Activated CD8-positive, alpha-beta memory T cell treated with anti-CD3 and anti-CD28 coated beads, Interleukin-2, amount 10 ng/mL, durations not matched to agents 7 days and 5 days (primary cell): Measurements from ENCODE around the gene ZNF691. TPM values are rescaled to one million over a fixed set of nuclear protein-coding genes. Genes with fewer than 3 reads are reported as not detected.
"Not testable (repeated sequence)": the region's sequence is repeated elsewhere in the genome, so short reads cannot be mapped to it uniquely, and the experiment has no call there.

ENCODE experiments used
- ATAC-seq: fragments of 150-1000 bp; cut with Tn5 transposase; one replicate; pipeline ENCODE4 v1.10.0; 2021; ENCODE audit warnings: moderate library complexity
- CTCF ChIA-PET: fragments of 350-600 bp; sonication (Branson Sonifier 250); formaldehyde crosslinking; loops from one replicate; lab custom pipeline; 2021; ENCODE audit warnings: antibody characterized with exemption; lab: Charles Lee
- DNase-seq: peaks from one replicate; pipeline ENCODE4 v3.0.0-alpha.2; 2020
- H3K27ac Mint-ChIP-seq: one replicate; pipeline ENCODE4 v1.8.0; 2021; ENCODE audit warnings: mild to moderate bottlenecking, mixed read lengths
- H3K27me3 Mint-ChIP-seq: one replicate; pipeline ENCODE4 v1.8.0; 2021; ENCODE audit warnings: mixed read lengths
- H3K36me3 Mint-ChIP-seq: one replicate; pipeline ENCODE4 v1.8.0; 2021; ENCODE audit warnings: mild to moderate bottlenecking, mixed read lengths
- H3K4me1 Mint-ChIP-seq: one replicate; pipeline ENCODE4 v1.8.0; 2021; ENCODE audit warnings: mixed read lengths
- H3K4me3 Mint-ChIP-seq: one replicate; pipeline ENCODE4 v1.8.0; 2021; ENCODE audit warnings: mild to moderate bottlenecking, moderate library complexity, mixed read lengths
- H3K9me3 Mint-ChIP-seq: one replicate; pipeline ENCODE4 v1.8.0; 2022; ENCODE audit warnings: low read depth, mixed read lengths
- total RNA-seq, 2 experiments: library from RNA; stranded (reverse); gene quantifications; one replicate each; pipeline ENCODE4 v1.2.3, GENCODE V29; 2021

The ZNF691 gene, protein sequence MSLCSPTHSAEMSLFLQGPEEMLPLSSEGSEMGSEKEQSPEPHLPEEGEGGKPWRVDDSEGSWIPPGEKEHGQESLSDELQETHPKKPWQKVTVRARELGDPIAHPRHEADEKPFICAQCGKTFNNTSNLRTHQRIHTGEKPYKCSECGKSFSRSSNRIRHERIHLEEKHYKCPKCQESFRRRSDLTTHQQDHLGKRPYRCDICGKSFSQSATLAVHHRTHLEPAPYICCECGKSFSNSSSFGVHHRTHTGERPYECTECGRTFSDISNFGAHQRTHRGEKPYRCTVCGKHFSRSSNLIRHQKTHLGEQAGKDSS
- 10 to 100 TPM in 1 of 2 experiments, 1 to 10 TPM in 1; 9.8 to 13.9 TPM for total RNA-seq

DNA sequence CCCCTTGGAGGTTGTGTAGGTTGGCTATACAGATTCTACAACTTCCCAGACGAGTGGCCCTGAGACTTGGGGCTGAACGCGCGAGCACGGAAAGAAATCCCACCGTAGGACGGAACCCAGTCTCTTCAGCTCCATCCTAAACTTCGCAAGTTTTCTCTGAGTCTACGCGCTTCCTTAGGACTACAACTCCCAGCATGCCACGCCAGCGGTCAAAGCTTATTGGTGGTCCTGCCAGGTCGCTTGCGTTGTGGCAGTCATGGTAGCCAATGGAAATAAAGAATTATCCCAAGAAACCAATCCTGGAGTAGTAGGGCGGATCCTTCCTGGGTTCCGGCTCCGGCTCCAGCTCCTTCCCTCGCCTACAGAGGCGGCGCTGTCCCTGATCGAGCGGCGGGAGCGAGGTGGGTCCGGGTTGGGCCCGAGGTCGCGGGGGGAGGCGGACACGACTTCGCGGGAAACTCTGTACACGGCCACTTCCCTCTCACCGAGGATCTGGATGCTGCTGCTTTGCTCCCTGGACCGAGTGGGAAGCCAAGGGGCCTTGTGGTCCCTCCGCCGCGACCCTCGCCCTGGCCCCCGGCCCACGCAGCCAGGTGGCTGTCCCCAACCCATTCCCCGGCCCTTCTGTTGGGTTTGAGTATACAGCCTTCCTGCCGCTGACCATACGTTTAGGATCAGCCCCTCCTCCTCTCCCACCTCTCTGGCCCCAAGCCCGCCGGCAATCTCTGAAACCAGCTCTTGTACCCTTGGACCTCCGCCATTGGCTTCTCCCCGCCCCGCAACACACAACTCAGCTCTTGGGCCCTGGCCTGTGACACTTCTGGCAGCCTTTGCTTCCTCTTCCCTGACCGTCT lies at the start of gene ZNF691:
Gene ZNF691, plus strand, starts transcription at position 357 of the 854 bp plus-strand sequence. CDS start 3,046 bp downstream, outside the sequence.
- H3K36me3 Mint-ChIP-seq, result peaks cover 28% of the 10 kb centered on the region
- peaks cover 34% of the 10 kb centered on the region for H3K4me1 Mint-ChIP-seq
- peak within 1 kb of the TSS; percentile 81 for H3K27ac Mint-ChIP-seq
- DNase-seq (peak; percentile 96), ATAC-seq (peak; percentile 98)
- H3K9me3 Mint-ChIP-seq, result peaks cover 2% of the 10 kb centered on the region
- peak within 1 kb of the TSS; percentile 91 for H3K4me3 Mint-ChIP-seq
- no peaks in the 10 kb centered on the region for H3K27me3 Mint-ChIP-seq
- CTCF ChIA-PET, result interaction anchor here (0.7 to 3.5 kb wide), 18 partner anchors 9 to 227 kb away, joined by 3 to 19 read pairs (median 6); partner anchors contain the start of genes C1orf50, ERMAP, P3H1 and SVBP

DNA sequence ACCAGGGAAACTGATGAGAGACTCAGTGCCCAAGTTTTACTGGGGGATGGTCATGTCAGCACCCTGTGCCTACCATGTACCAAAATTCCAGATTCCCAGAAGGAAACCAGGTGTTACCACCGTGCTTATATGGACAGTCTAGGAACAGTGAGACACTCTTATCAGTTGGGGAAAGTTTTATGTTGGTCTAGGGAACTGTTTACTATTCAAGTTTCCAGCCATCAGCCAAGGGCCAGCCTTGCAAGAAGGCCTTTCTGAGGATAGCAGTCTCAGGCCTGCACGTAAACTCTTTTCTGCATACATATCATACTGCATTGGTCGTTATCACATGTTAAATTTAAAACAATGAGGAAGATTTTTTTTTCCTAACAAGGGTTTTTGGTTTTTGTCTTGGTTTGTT lies 49.0 kb upstream of the ZNF691 start:
- DNase-seq (no peak), ATAC-seq (no peak)
- CTCF ChIA-PET, result no interaction called here
- Mint-ChIP-seq H3K36me3 (no peaks in the 10 kb centered on the region), H3K27me3 (peaks cover 2% of the 10 kb centered on the region), H3K9me3 (no peaks in the 10 kb centered on the region), H3K27ac (no peak overlapping the region), H3K4me1 (no peaks in the 10 kb centered on the region), H3K4me3 (no peak overlapping the region)

DNA sequence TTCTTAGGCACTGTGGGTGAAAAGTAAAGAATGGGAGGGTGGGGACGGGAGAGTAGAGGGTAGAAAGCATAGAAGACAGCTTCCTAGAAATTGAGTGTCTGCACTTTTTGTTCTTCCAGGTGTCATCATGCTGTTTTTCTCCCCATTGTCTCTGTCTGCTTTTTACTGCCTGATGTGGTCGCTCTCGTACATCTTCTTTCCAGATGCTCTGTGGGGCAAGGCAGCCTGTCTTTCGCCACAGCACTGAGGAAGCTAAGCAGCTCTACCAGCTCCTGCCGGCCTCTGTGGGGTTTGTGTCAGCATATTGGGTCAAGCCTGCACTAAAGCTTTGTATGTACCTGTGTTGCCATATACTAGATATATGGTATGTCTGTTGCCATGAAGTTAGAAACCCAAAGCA lies 48.4 kb upstream of the ZNF691 start:
- H3K27ac Mint-ChIP-seq, result no peak overlapping the region
- H3K4me3 Mint-ChIP-seq, result no peak overlapping the region
- no peaks in the 10 kb centered on the region for H3K36me3 Mint-ChIP-seq
- H3K9me3 Mint-ChIP-seq, result no peaks in the 10 kb centered on the region
- ATAC-seq (no peak), DNase-seq (no peak)
- CTCF ChIA-PET, result interaction anchor here (1.0 kb wide), 1 partner anchor 11 kb away, joined by 3 read pairs; no protein-coding TSS in a partner anchor
- H3K4me1 Mint-ChIP-seq, result no peaks in the 10 kb centered on the region
- peaks cover 2% of the 10 kb centered on the region for H3K27me3 Mint-ChIP-seq

DNA sequence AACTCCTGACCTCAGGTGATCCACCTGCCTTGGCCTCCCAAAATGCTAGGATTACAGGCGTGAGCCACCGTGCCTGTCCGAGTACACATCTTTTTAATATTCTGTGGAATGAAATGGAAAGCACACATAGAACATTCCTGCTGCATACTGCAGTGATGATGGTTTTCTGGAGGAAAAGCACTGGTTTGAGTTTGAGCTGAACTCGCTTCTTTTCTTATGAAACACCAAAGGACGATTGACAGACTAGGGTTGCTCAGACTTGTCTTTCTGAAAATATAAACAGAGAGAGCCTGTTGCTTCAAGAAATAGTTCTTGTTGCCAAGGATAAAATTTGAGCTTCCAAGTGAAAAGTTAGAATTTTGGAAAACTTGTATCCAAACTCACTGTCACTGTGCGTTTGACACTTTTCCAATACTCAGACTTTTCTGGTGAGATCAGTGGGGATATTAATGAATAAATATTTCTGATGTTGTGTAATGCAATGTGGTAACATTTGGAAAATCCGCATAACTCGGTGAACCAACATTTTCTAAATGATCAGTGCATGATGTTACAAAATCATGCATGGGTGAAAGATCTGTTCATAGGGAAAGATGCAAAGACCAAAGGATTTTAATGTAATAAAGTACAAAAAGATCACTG lies 44.5 kb upstream of the ZNF691 start:
- peaks cover 2% of the 10 kb centered on the region for H3K27me3 Mint-ChIP-seq
- CTCF ChIA-PET, result no interaction called here
- H3K9me3 Mint-ChIP-seq, result no peaks in the 10 kb centered on the region
- no peak overlapping the region for H3K27ac Mint-ChIP-seq
- DNase-seq, result no peak
- H3K4me1 Mint-ChIP-seq, result peaks cover 4% of the 10 kb centered on the region
- H3K4me3 Mint-ChIP-seq, result no peak overlapping the region
- peaks cover 8% of the 10 kb centered on the region for H3K36me3 Mint-ChIP-seq
- no peak for ATAC-seq

DNA sequence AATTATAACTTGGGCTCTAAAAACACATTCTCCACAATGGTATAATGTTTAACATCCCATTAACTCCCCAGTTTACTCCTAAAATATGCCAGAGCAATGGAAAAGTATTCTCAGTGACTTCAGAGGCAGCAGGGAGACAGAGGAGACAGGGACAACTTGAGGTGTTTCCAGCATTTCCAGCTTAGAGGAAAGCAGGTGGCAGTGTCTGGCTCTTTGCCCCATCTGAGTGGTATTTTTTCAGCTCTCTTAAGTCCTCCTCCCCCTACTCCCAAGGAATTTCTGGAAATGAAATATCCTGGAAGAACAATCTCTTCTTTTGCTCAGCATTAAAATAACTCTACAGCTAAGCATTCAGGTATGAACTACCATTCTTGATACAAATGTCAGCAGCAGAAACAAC lies 40.2 kb upstream of the ZNF691 start:
- H3K4me1 Mint-ChIP-seq, result peaks cover 9% of the 10 kb centered on the region
- H3K27me3 Mint-ChIP-seq, result peaks cover 2% of the 10 kb centered on the region
- no peak for ATAC-seq

DNA sequence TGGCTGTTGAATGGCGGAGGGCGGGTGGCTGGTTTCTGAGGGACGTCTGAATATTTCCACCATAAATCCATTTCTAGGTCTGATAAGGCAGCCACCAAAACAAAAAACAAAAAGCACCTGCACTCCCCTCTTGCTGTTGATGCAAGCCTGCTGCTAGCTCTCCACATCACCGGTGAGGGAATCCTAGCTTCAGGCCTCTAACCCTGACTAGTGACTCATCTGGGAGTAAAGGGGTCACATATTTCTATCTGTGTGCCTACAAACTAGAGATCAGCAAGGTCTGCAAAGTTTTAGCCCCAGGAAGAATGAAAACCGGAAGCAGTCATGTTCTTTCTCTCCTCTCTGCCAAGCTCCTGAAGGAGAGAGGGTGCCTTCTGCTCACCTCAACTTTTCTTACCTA lies 39.8 kb upstream of the ZNF691 start:
- H3K27ac Mint-ChIP-seq, result no peak overlapping the region
- H3K9me3 Mint-ChIP-seq, result no peaks in the 10 kb centered on the region
- no peak for DNase-seq
- CTCF ChIA-PET, result interaction anchor here (0.9 to 1.0 kb wide), 2 partner anchors 9 to 10 kb away, joined by 3 read pairs; no protein-coding TSS in a partner anchor
- H3K36me3 Mint-ChIP-seq, result peaks cover 8% of the 10 kb centered on the region
- H3K4me3 Mint-ChIP-seq, result no peak overlapping the region
- H3K27me3 Mint-ChIP-seq, result peaks cover 2% of the 10 kb centered on the region
- no peak for ATAC-seq
- peaks cover 9% of the 10 kb centered on the region for H3K4me1 Mint-ChIP-seq

More for the DNA sequence above, 40.2 kb upstream of the ZNF691 start:
- CTCF ChIA-PET, result interaction anchor here (0.9 to 1.0 kb wide), 2 partner anchors 10 kb away, joined by 3 read pairs; no protein-coding TSS in a partner anchor
- Mint-ChIP-seq H3K27ac (no peak overlapping the region), H3K36me3 (peaks cover 8% of the 10 kb centered on the region), H3K9me3 (no peaks in the 10 kb centered on the region), H3K4me3 (no peak overlapping the region)
- DNase-seq, result no peak

DNA sequence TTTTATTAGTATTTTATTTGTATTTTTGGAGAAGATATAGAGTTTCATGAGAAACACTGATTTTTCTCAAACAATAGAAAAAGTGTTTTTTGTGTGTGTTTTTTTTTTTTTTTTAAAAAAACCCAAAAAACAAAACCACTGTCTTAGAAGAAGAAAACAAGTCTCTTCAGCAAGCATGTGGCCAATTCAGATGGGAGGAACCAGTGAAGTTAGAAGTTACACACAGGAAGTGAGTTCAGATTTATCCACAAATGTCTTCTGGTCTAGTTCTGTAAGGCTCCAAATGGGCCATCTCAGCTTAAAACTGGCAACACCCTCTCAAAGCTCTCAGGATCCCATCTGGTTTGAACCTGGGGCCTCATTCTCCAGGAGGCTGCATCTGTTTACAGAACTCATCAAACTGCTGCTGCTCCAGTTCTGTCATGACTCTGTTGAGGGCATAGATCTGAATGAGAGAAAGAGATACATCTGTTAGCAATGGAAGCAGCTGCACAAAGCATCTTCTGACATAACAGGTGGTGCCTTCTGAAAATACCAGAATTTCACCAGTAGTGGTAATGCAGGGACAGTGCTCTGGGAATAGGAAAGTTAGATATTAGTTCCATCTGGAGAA lies 39.3 kb upstream of the ZNF691 start:
- DNase-seq (no peak), ATAC-seq (no peak)
- Mint-ChIP-seq H3K27me3 (no peaks in the 10 kb centered on the region), H3K36me3 (peaks cover 8% of the 10 kb centered on the region), H3K27ac (no peak overlapping the region), H3K9me3 (no peaks in the 10 kb centered on the region), H3K4me3 (no peak overlapping the region), H3K4me1 (peaks cover 9% of the 10 kb centered on the region)
- CTCF ChIA-PET, result interaction anchor here (0.9 kb wide), 1 partner anchor 9 kb away, joined by 3 read pairs; no protein-coding TSS in a partner anchor

DNA sequence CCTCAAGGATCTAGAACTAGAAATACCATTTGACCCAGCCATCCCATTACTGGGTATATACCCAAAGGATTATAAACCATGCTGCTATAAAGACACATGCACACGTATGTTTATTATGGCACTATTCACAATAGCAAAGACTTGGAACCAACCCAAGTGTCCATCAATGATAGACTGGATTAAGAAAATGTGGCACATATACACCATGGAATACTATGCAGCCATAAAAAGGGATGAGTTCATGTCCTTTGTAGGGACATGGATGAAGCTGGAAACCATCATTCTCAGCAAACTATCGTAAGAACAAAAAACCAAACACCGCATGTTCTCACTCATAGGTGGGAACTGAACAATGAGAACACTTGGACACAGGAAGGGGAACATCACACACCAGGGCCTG lies 31.6 kb upstream of the ZNF691 start:
- peaks cover 19% of the 10 kb centered on the region for H3K4me1 Mint-ChIP-seq
- H3K27me3 Mint-ChIP-seq, H3K36me3 Mint-ChIP-seq, CTCF ChIA-PET, H3K9me3 Mint-ChIP-seq, H3K27ac Mint-ChIP-seq, H3K4me3 Mint-ChIP-seq, ATAC-seq, DNase-seq: not testable (repeated sequence)

DNA sequence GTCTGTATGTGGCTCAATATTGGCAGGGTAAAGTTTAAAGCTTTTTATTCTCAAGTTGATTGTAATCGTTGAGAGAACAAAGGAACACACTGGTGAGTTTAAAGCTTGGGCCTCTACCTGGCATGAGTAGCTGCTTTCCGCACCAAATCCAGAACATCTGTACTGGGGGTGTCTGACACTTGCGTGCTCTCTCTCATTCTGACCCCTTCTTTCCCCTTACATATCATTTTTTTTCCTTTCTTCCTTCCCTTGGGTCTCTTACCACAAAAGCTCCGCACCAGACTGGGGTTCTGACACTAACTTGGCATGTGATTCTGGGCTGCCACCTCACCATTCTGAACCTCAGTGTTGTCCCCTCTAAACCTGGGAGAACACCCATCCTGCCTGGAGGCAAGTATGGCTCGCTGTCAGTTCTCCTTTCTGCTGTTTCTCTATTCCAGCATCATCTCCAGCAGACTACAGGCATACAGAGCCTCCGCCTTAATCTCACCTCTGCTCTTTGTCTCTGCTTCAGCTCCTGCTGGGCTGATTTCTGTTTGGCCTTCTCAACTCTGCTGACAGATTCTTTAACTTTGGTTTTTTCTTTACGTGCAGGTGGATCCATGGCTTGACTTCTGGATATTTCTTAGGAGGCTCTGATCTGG lies 30.4 kb upstream of the ZNF691 start:
- no peaks in the 10 kb centered on the region for H3K27me3 Mint-ChIP-seq
- H3K4me3 Mint-ChIP-seq, result peak overlapping the region; percentile 70
- peaks cover 1% of the 10 kb centered on the region for H3K36me3 Mint-ChIP-seq
- ATAC-seq (peak; percentile 2), DNase-seq (no peak)
- H3K4me1 Mint-ChIP-seq, result peaks cover 19% of the 10 kb centered on the region
- CTCF ChIA-PET, result interaction anchor here (0.7 to 1.7 kb wide), 9 partner anchors 9 to 259 kb away, joined by 3 to 18 read pairs (median 3); partner anchors contain the start of genes C1orf50, P3H1 and ZNF691
- no peaks in the 10 kb centered on the region for H3K9me3 Mint-ChIP-seq
- H3K27ac Mint-ChIP-seq, result peak overlapping the region; percentile 80

DNA sequence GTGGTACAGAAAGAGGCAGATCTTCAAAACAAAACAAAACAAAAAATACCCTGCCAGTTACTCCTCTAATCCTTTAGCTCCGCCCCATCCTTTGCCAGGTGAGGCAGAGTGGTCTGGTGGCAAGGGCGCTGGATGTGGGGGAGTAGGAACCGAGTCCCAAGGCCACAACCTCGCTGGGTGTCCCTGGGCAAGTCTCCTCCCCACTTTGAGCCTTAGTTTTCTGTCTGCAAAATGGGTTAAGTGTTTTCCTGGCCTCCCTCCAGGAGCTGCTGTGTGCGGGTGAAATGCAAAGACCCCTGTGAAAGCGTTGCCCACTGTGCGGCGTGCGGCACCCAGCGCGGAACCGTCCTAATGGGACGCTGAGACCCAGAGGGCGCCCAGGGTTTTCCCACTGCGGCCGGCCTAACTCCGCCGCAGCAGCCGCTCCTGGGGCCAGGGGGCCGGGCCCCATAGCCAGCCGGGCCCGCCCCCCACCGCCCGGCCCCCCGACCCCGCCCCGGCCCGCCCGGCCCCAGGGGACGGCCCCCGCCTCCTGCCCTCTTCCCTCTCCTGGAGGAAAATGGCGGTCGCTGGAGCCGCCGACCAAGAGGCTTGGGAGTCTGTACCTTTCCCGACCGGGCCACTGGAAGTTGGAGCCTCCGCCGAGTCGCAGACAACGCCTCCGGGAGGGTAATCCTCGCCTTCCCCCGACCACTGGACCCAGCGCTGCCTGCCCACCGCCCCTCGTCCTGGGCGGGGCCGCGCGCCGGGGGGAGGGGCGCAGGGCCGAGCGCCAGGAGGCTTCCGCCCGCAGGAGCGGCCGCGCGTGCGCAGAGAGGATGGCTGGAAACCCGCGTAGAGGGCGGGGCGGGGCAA lies 29.6 kb upstream of the ZNF691 start, which contains the start of the genes ERMAP and SVBP:
Gene ERMAP, plus strand, starts transcription at position 538 of the 855 bp plus-strand sequence. CDS start 13,327 bp downstream, outside the sequence.
Gene SVBP, minus strand, starts transcription at position 813 of the 855 bp plus-strand sequence. CDS start 853 bp downstream, outside the sequence.
- H3K9me3 Mint-ChIP-seq, result no peaks in the 10 kb centered on the region
- H3K4me1 Mint-ChIP-seq, result peaks cover 19% of the 10 kb centered on the region

DNA sequence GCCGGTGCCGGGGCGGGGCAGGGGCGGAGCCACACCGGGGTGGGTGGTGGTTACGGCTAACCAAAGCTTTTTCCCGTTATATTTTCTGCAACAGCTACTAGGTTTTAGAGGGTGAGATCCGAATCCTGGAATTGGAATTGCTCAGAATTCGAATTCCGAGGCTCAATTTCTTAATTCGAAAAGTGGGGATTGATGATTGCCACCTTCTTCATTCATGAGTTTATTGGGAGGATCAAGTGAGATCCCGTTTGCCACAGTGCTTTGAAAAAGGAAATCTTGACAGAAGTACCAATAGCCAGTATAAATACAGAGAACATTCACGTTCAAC lies 29.0 kb upstream of the ZNF691 start:
- ATAC-seq, result no peak
- Mint-ChIP-seq H3K36me3 (peaks cover 1% of the 10 kb centered on the region), H3K9me3 (no peaks in the 10 kb centered on the region), H3K4me3 (peak overlapping the region; percentile 70), H3K27ac (peak overlapping the region; percentile 54), H3K27me3 (no peaks in the 10 kb centered on the region), H3K4me1 (peaks cover 19% of the 10 kb centered on the region)
- CTCF ChIA-PET, result interaction anchor here (0.9 to 2.1 kb wide), 6 partner anchors 18 to 106 kb away, joined by 3 to 10 read pairs (median 5); partner anchors contain the start of genes P3H1 and ZNF691
- no peak for DNase-seq

More for the DNA sequence above, 29.6 kb upstream of the ZNF691 start, which contains the start of the genes ERMAP and SVBP:
- Mint-ChIP-seq H3K27ac (peak within 1 kb of the TSS; percentile 80), H3K4me3 (peak within 1 kb of the TSS; percentile 70), H3K36me3 (peaks cover 1% of the 10 kb centered on the region), H3K27me3 (no peaks in the 10 kb centered on the region)
- peak; percentile 91 for ATAC-seq
- peak; percentile 94 for DNase-seq
- CTCF ChIA-PET, result interaction anchor here (0.9 to 2.1 kb wide), 12 partner anchors 12 to 258 kb away, joined by 3 to 18 read pairs (median 5); partner anchors contain the start of genes C1orf50, P3H1 and ZNF691
